Lung (tissue), 12 donors: ENCODE results near the gene CPHXL2. TPM values are rescaled to one million over a fixed set of nuclear protein-coding genes. Genes with fewer than 3 reads are reported as not detected.

Experiments used
- ATAC-seq: fragments of 200-7000 bp; cut with Tn5 transposase; one replicate; pipeline ENCODE4 v1.9.1; 2020; ENCODE audit warnings: moderate number of reproducible peaks; ENCODE audit not compliant: insufficient read depth, low FRiP score
- DNase-seq, 3 donors: peaks; one replicate each; pipeline ENCODE4 v3.0.0-alpha.2; 2013 to 2017
- H3K27ac ChIP-seq, 2 donors: one replicate each; pipeline ENCODE4 v1.5.1; 2013; ENCODE audit warnings: mild to moderate bottlenecking in 2 of 2, moderate library complexity in 2 of 2, control low read depth in 1 of 2, inconsistent platforms in 1 of 2, low read depth in 1 of 2, low read length in 1 of 2
- H3K27me3 ChIP-seq, 3 donors: one replicate each; pipeline ENCODE4 v1.5.1; 2013; ENCODE audit warnings: low read length in 2 of 3; ENCODE audit not compliant: control insufficient read depth in 3 of 3, insufficient read depth in 3 of 3
- H3K36me3 ChIP-seq, 4 donors: one replicate each; pipeline ENCODE4 v1.5.1; 2013; ENCODE audit warnings: low read length in 4 of 4, mild to moderate bottlenecking in 1 of 4, moderate library complexity in 1 of 4; ENCODE audit not compliant: control insufficient read depth in 4 of 4, insufficient read depth in 4 of 4
- H3K4me1 ChIP-seq, 5 donors: one replicate each; pipeline ENCODE4 v1.5.1; 2013; ENCODE audit warnings: low read length in 5 of 5, mild to moderate bottlenecking in 2 of 5, moderate library complexity in 1 of 5; ENCODE audit not compliant: control insufficient read depth in 5 of 5, insufficient read depth in 5 of 5
- H3K4me3 ChIP-seq: one replicate; pipeline ENCODE4 v1.5.1; 2013; ENCODE audit warnings: mild to moderate bottlenecking, control low read depth, moderate library complexity
- H3K9ac ChIP-seq, 2 donors: one replicate each; pipeline ENCODE4 v1.5.1; 2013; ENCODE audit warnings: low read length in 2 of 2, control low read depth in 1 of 2; ENCODE audit not compliant: insufficient read depth in 1 of 2
- H3K9me3 ChIP-seq, 4 donors: one replicate each; pipeline ENCODE4 v1.5.1; 2013; ENCODE audit warnings: low read length in 3 of 4, mild to moderate bottlenecking in 1 of 4, moderate library complexity in 1 of 4; ENCODE audit not compliant: control insufficient read depth in 4 of 4, insufficient read depth in 3 of 4
- WGBS, 2 donors: extraction: QIAGEN DNeasy Blood & Tissue Kit; methylation state at CpG; one replicate each; pipeline ENCODE4 v1.1.7; 2013; 5-methylcytosine and 5-hydroxymethylcytosine counted together
- polyA plus RNA-seq, 2 donors: library from polyadenylated mRNA; stranded (reverse); fragments of 200-250 nt; gene quantifications; one replicate each; pipeline ENCODE4 v1.2.1, GENCODE V29; 2013
- total RNA-seq, 2 donors: library from RNA; depleted of rRNA in 1 of 2; stranded (reverse); fragments of >200 nt in 1 of 2; gene quantifications; one replicate each; pipeline ENCODE4 v1.2.1, GENCODE V29; 2014 to 2021
- TF ChIP-seq, protein P1 (sequence below): IDR thresholded peaks from 2 replicates; pipeline ENCODE4 v1.5.1; 2012; ENCODE audit warnings: mild to moderate bottlenecking; ENCODE audit errors: control extremely low read depth, extremely low read depth
- donor health status: control.
- donor health status: control.
- donor health status: Bipolar disorder and iron deficiency.
- donor health status: healthy.
- donor health status: DM: yes; HTN: yes; CAD: no.

Gene CPHXL2
- total and polyA plus RNA-seq, 4 donors, result not detected

DNA sequence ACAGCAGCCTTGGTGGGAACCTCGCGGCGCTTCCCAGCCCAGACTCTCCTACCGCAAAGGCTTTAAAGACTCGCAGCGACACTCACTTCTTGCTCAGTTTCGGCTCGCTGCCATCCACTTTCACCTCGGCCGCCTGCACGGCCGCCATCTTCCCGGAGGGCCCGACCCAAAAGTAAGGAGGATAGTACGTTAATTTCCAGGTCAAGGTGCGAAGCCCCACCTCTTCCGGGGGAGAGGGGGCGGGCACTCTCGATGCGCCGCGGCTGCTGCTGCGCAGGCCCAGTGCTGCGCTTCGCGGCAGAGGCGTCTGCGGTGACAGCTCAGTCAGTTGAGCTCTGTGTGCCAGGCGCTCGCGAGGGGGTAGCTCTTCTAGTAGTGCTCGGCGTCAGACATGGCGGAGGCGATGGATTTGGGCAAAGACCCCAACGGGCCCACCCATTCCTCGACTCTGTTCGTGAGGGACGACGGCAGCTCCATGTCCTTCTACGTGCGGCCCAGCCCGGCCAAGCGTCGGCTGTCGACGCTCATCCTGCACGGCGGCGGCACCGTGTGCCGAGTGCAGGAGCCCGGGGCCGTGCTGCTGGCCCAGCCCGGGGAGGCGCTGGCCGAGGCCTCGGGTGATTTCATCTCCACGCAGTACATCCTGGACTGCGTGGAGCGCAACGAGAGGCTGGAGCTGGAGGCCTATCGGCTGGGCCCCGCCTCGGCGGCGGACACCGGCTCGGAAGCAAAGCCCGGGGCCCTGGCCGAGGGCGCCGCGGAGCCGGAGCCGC lies 29.1 kb downstream of the CPHXL2 start, which contains the start of the genes KARS1 and TERF2IP:
Gene KARS1, minus strand, starts transcription at position 174 of the 773 bp plus-strand sequence. Its CDS starts 26 bp downstream, at position 148.
Gene TERF2IP, plus strand, starts transcription at position 282 of the 773 bp plus-strand sequence. Its CDS starts 110 bp downstream, at position 392.
- TF ChIP-seq, protein P1, sequence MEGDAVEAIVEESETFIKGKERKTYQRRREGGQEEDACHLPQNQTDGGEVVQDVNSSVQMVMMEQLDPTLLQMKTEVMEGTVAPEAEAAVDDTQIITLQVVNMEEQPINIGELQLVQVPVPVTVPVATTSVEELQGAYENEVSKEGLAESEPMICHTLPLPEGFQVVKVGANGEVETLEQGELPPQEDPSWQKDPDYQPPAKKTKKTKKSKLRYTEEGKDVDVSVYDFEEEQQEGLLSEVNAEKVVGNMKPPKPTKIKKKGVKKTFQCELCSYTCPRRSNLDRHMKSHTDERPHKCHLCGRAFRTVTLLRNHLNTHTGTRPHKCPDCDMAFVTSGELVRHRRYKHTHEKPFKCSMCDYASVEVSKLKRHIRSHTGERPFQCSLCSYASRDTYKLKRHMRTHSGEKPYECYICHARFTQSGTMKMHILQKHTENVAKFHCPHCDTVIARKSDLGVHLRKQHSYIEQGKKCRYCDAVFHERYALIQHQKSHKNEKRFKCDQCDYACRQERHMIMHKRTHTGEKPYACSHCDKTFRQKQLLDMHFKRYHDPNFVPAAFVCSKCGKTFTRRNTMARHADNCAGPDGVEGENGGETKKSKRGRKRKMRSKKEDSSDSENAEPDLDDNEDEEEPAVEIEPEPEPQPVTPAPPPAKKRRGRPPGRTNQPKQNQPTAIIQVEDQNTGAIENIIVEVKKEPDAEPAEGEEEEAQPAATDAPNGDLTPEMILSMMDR, result no peak
- Histone ChIP-seq H3K27me3 (no peaks in the 10 kb centered on the region), H3K9ac (peak within 1 kb of the TSS; percentile 97), H3K9me3 (peaks cover 0 to 1% (median 0%) of the 10 kb centered on the region in 4 donors), H3K4me1 (peaks cover 0 to 21% (median 12%) of the 10 kb centered on the region in 5 donors), H3K4me3 (peak within 1 kb of the TSS; percentile 96), H3K36me3 (peaks cover 0 to 15% (median 9%) of the 10 kb centered on the region in 4 donors), H3K27ac (peak within 1 kb of the TSS; percentile 83 to 99)
- WGBS, 2 donors, result 0% methylated on average over 71 to 76 of the region's 76 CpGs
- DNase-seq (peak; percentile 94 to 98 (median 95)), ATAC-seq (peak; percentile 96)

DNA sequence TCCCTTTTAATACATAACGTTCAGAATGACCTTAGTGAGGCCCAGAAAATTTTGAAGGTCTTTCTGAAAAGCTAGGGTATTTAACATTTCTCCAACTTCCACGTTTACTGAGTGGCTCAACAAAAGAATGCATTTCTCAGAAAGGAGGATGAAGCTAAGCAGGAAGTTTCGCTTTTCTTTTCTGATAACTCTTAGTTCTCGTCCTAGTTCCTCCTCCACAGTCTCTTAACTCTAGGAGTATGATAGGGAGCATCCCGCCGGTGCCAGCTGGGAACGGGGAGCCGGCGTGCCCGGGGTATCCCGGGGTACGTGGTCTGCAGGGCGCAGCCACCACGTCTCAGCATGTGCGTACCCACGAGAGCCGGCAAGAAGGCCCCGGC lies 29.7 kb downstream of the CPHXL2 start:
- H3K4me3 ChIP-seq, result peak overlapping the region; percentile 96
- TF ChIP-seq, protein P1, result no peak
- 0% methylated on average over 17 to 18 of the region's 18 CpGs for WGBS, 2 donors
- ATAC-seq (peak; percentile 9), DNase-seq (no peak)
- H3K36me3 ChIP-seq, result peaks cover 0 to 18% (median 10%) of the 10 kb centered on the region in 4 donors
- peak overlapping the region; percentile 86 to 87 for H3K9ac ChIP-seq
- H3K9me3 ChIP-seq, result peaks cover 0 to 1% (median 0%) of the 10 kb centered on the region in 4 donors
- peak overlapping the region; percentile 82 to 90 for H3K27ac ChIP-seq
- H3K4me1 ChIP-seq, result peaks cover 0 to 21% (median 12%) of the 10 kb centered on the region in 5 donors
- no peaks in the 10 kb centered on the region for H3K27me3 ChIP-seq

DNA sequence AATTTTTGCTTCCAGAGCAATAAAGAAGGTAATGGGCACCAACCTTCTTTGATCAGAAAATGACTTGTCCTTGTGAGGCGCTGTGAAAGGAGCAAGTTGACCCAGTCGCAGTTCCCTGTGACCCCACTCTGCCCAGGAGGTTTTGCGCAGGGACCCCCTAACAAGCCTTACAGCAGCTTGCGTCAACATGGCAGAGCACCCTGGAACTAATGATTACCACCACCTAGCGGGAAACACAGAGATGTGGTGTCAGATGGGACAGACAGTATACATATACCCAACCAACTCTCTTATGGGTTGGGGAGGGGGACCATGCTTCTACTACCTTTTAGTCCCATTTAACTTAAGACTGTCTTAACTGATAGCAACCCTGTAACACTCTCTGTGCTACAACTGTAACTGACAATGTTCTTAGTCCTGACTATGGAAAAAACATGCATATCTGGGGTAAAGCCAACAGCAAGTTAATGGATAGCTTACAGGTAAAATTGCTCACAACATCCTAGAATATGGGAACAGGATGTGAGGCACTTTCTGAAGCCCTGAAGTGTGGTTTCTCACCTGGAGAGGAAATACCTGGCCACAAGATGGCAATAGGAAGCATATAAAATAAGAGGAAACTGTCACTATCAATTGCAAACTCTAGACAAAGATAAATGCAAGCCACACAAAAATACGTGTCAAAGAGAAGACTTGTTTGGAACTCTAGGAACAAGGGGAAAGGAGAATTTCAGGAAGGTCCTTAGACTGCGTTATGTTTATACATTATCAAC lies 32.4 kb downstream of the CPHXL2 start:
- H3K9ac ChIP-seq, result no peak overlapping the region
- DNase-seq, result no peak
- H3K27me3 ChIP-seq, result no peaks in the 10 kb centered on the region
- TF ChIP-seq, protein P1, result no peak
- peaks cover 13 to 28% (median 18%) of the 10 kb centered on the region in 4 donors for H3K36me3 ChIP-seq
- H3K9me3 ChIP-seq, result peaks cover 0 to 1% (median 0%) of the 10 kb centered on the region in 4 donors
- H3K4me3 ChIP-seq, result no peak overlapping the region
- WGBS, 2 donors, result 90 to 92% methylated on average over 7 of the region's 7 CpGs
- ATAC-seq, result no peak
- peaks cover 0 to 8% (median 3%) of the 10 kb centered on the region in 5 donors for H3K4me1 ChIP-seq
- H3K27ac ChIP-seq, result no peak overlapping the region
